Measurements from ENCODE around the gene ARHGAP15.

Gene ARHGAP15

DNA sequence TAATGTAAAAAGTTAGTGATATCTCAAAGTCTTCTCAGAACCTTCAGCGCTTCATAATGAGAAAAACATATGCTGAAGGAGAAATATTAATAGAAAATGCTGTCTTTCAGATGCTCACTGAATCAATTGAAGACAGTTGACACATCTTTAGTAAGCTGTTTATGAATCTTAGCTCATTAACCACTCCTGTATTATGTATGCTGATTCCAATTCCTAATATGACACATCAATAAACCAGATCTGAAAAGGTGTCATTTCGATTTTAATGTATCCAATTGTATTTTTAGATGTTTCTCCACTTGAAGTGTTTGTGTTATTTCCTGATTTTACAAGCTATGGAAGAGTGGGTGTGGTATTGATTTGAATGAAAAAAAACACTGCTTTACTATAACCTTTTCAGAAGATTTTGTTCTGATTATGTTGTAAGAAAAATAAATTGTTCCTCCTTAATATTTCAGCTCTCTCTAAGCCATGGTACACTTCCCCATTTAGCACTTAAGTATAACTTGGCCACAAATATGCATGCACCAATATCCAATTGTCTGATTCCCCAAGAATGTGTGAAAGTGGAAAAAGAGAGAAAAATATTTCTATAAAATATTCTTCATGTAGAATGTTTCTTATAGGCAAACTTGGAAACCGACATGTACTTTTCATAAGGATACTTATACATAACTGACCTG, 569.8 kb downstream of the ARHGAP15 start:
- Histone ChIP-seq H3K27me3 (ENCODE audit: control insufficient read depth, insufficient read depth, low read length) (no peaks in the 10 kb centered on the region), H3K27ac (ENCODE audit: low read depth, low read length) (no peak overlapping the region), H3K9ac (ENCODE audit: low read depth, low read length) (no peak overlapping the region), H3K9me3 (ENCODE audit: control insufficient read depth, insufficient read depth, low read length) (no peaks in the 10 kb centered on the region), H3K4me1 (ENCODE audit: control insufficient read depth, insufficient read depth, low read length) (no peaks in the 10 kb centered on the region), H3K36me3 (ENCODE audit: control insufficient read depth, insufficient read depth, low read length) (no peaks in the 10 kb centered on the region), H3K4me3 (ENCODE audit: low read depth, low read length) (no peak overlapping the region)

DNA sequence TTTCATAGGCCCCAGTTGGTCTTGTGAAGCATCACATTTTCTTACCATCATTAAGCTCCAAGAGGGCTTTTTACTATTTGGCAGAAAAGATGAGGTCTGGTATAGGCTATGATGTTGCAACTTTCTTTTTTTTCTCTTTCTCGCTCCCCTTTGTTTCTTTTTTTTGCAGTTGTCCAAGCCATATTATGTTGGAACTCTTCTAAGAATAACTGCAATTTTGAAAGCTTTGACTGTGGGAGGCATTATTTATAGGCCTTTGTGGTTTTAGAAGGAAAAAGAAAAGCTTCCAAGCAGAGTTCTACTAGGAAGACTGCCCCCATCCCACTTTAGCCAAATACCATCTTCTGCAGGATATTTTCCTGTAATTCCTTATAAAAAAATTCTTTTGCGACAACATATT, 571.6 kb downstream of the ARHGAP15 start:
- Histone ChIP-seq H3K9me3 (ENCODE audit: control insufficient read depth, insufficient read depth, low read length) (no peaks in the 10 kb centered on the region), H3K9ac (ENCODE audit: low read depth, low read length) (no peak overlapping the region), H3K4me1 (ENCODE audit: control insufficient read depth, insufficient read depth, low read length) (0 out of 2 replicates have a peak, but pooled peaks cover 6% of the 10 kb centered on the region), H3K36me3 (ENCODE audit: control insufficient read depth, insufficient read depth, low read length) (no peaks in the 10 kb centered on the region), H3K27ac (ENCODE audit: low read depth, low read length) (no peak overlapping the region), H3K4me3 (ENCODE audit: low read depth, low read length) (no peak overlapping the region), H3K27me3 (ENCODE audit: control insufficient read depth, insufficient read depth, low read length) (no peaks in the 10 kb centered on the region)

DNA sequence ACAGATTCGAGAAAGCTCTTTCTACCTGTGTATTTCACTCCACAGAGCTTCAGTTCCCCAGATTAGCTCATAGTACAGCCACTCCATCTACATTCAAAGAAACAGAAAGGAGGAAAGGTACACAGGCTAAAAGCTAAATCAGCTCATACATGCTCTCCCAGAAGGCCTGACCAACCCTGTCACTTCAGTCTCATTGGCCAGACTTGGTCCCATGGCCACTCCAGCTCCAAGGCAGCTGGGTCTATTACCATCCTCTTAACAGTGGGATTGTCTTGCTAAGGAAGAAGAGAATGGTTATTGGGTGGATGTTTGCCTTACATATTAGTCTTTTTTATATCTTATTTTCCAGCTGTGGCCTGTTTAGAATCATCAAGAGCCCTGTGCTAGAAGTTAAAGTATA, 572.6 kb downstream of the ARHGAP15 start:
- Histone ChIP-seq H3K36me3 (ENCODE audit: control insufficient read depth, insufficient read depth, low read length) (no peaks in the 10 kb centered on the region), H3K27ac (ENCODE audit: low read depth, low read length) (no peak overlapping the region), H3K9me3 (ENCODE audit: control insufficient read depth, insufficient read depth, low read length) (no peaks in the 10 kb centered on the region), H3K9ac (ENCODE audit: low read depth, low read length) (no peak overlapping the region), H3K4me1 (ENCODE audit: control insufficient read depth, insufficient read depth, low read length) (0 out of 2 replicates have a peak, but pooled peaks cover 6% of the 10 kb centered on the region), H3K4me3 (ENCODE audit: low read depth, low read length) (no peak overlapping the region), H3K27me3 (ENCODE audit: control insufficient read depth, insufficient read depth, low read length) (no peaks in the 10 kb centered on the region)

GRCh38 chr2:143702931-143703330, 573.7 kb downstream of the ARHGAP15 start:
- Histone ChIP-seq H3K27ac (ENCODE audit: low read depth, low read length) (no peak overlapping the region), H3K27me3 (ENCODE audit: control insufficient read depth, insufficient read depth, low read length) (no peaks in the 10 kb centered on the region), H3K4me3 (ENCODE audit: low read depth, low read length) (no peak overlapping the region), H3K9me3 (ENCODE audit: control insufficient read depth, insufficient read depth, low read length) (no peaks in the 10 kb centered on the region), H3K4me1 (ENCODE audit: control insufficient read depth, insufficient read depth, low read length) (0 out of 2 replicates have a peak, but pooled peaks cover 6% of the 10 kb centered on the region), H3K9ac (ENCODE audit: low read depth, low read length) (no peak overlapping the region), H3K36me3 (ENCODE audit: control insufficient read depth, insufficient read depth, low read length) (no peaks in the 10 kb centered on the region)

- Histone ChIP-seq H3K27me3 (ENCODE audit: control insufficient read depth, insufficient read depth, low read length) (no peaks in the 10 kb centered on the region), H3K9ac (ENCODE audit: low read depth, low read length) (no peak overlapping the region), H3K4me3 (ENCODE audit: low read depth, low read length) (no peak overlapping the region), H3K9me3 (ENCODE audit: control insufficient read depth, insufficient read depth, low read length) (no peaks in the 10 kb centered on the region), H3K4me1 (ENCODE audit: control insufficient read depth, insufficient read depth, low read length) (0 out of 2 replicates have a peak, but pooled peaks cover 6% of the 10 kb centered on the region), H3K27ac (ENCODE audit: low read depth, low read length) (no peak overlapping the region), H3K36me3 (ENCODE audit: control insufficient read depth, insufficient read depth, low read length) (no peaks in the 10 kb centered on the region)
Observed at GRCh38 chr2:143704451-143705106, 575.4 kb downstream of the ARHGAP15 start.

- 0 out of 2 replicates have a peak, but pooled peaks cover 6% of the 10 kb centered on the region for H3K4me1 ChIP-seq (ENCODE audit: control insufficient read depth, insufficient read depth, low read length)
- no peaks in the 10 kb centered on the region for H3K36me3 ChIP-seq (ENCODE audit: control insufficient read depth, insufficient read depth, low read length)
- no peak overlapping the region for H3K9ac ChIP-seq (ENCODE audit: low read depth, low read length)
- no peaks in the 10 kb centered on the region for H3K27me3 ChIP-seq (ENCODE audit: control insufficient read depth, insufficient read depth, low read length)
- H3K4me3 ChIP-seq (ENCODE audit: low read depth, low read length) = no peak overlapping the region
- no peak overlapping the region for H3K27ac ChIP-seq (ENCODE audit: low read depth, low read length)
- H3K9me3 ChIP-seq (ENCODE audit: control insufficient read depth, insufficient read depth, low read length) = no peaks in the 10 kb centered on the region
Observed at GRCh38 chr2:143705108-143705707, 576.0 kb downstream of the ARHGAP15 start.

- no peak overlapping the region for H3K27ac ChIP-seq (ENCODE audit: low read depth, low read length)
- no peak overlapping the region for H3K9ac ChIP-seq (ENCODE audit: low read depth, low read length)
- no peaks in the 10 kb centered on the region for H3K9me3 ChIP-seq (ENCODE audit: control insufficient read depth, insufficient read depth, low read length)
- no peak overlapping the region for H3K4me3 ChIP-seq (ENCODE audit: low read depth, low read length)
- no peaks in the 10 kb centered on the region for H3K36me3 ChIP-seq (ENCODE audit: control insufficient read depth, insufficient read depth, low read length)
- H3K4me1 ChIP-seq (ENCODE audit: control insufficient read depth, insufficient read depth, low read length) = 0 out of 2 replicates have a peak, but pooled peaks cover 6% of the 10 kb centered on the region
- H3K27me3 ChIP-seq (ENCODE audit: control insufficient read depth, insufficient read depth, low read length) = no peaks in the 10 kb centered on the region
Observed at GRCh38 chr2:143706354-143706753, 577.1 kb downstream of the ARHGAP15 start.

GRCh38 chr2:143708682-143709081, 579.5 kb downstream of the ARHGAP15 start:
- Histone ChIP-seq H3K4me1 (ENCODE audit: control insufficient read depth, insufficient read depth, low read length) (0 out of 2 replicates have a peak, but pooled peaks cover 6% of the 10 kb centered on the region), H3K27me3 (ENCODE audit: control insufficient read depth, insufficient read depth, low read length) (no peaks in the 10 kb centered on the region), H3K4me3 (ENCODE audit: low read depth, low read length) (no peak overlapping the region), H3K36me3 (ENCODE audit: control insufficient read depth, insufficient read depth, low read length) (no peaks in the 10 kb centered on the region), H3K9me3 (ENCODE audit: control insufficient read depth, insufficient read depth, low read length) (no peaks in the 10 kb centered on the region), H3K9ac (ENCODE audit: low read depth, low read length) (no peak overlapping the region), H3K27ac (ENCODE audit: low read depth, low read length) (no peak overlapping the region)

- H3K9me3 ChIP-seq (ENCODE audit: control insufficient read depth, insufficient read depth, low read length) = 0 out of 2 replicates have a peak, but pooled peaks cover 4% of the 10 kb centered on the region
- no peak overlapping the region for H3K9ac ChIP-seq (ENCODE audit: low read depth, low read length)
- no peaks in the 10 kb centered on the region for H3K27me3 ChIP-seq (ENCODE audit: control insufficient read depth, insufficient read depth, low read length)
- H3K27ac ChIP-seq (ENCODE audit: low read depth, low read length) = no peak overlapping the region
- no peaks in the 10 kb centered on the region for H3K36me3 ChIP-seq (ENCODE audit: control insufficient read depth, insufficient read depth, low read length)
- no peak overlapping the region for H3K4me3 ChIP-seq (ENCODE audit: low read depth, low read length)
- H3K4me1 ChIP-seq (ENCODE audit: control insufficient read depth, insufficient read depth, low read length) = 0 out of 2 replicates have a peak, but pooled peaks cover 4% of the 10 kb centered on the region
Observed at GRCh38 chr2:143710196-143710595, 581.0 kb downstream of the ARHGAP15 start.

DNA sequence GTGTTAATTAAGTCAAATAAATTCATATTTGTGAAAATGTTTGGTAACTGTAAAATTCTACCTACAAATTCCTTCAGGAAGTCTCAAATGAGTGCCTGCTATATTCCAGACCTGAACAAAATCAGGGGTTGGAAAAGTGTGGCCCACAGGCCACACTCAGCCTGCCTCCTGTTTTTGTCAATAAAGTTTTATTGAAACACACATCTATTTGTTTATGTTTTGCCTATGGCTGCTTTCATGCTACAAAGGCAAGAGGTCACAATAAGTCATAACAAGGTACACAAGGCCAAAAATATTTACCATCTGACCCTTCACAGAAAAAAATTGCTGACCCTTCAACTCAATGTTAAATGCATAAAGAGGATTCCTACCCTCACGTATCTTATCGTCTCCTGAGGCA, 581.7 kb downstream of the ARHGAP15 start:
- Histone ChIP-seq H3K9me3 (ENCODE audit: control insufficient read depth, insufficient read depth, low read length) (0 out of 2 replicates have a peak, but pooled peaks cover 4% of the 10 kb centered on the region), H3K27ac (ENCODE audit: low read depth, low read length) (no peak overlapping the region), H3K4me3 (ENCODE audit: low read depth, low read length) (no peak overlapping the region), H3K36me3 (ENCODE audit: control insufficient read depth, insufficient read depth, low read length) (no peaks in the 10 kb centered on the region), H3K9ac (ENCODE audit: low read depth, low read length) (no peak overlapping the region), H3K27me3 (ENCODE audit: control insufficient read depth, insufficient read depth, low read length) (no peaks in the 10 kb centered on the region), H3K4me1 (ENCODE audit: control insufficient read depth, insufficient read depth, low read length) (no peaks in the 10 kb centered on the region)

DNA sequence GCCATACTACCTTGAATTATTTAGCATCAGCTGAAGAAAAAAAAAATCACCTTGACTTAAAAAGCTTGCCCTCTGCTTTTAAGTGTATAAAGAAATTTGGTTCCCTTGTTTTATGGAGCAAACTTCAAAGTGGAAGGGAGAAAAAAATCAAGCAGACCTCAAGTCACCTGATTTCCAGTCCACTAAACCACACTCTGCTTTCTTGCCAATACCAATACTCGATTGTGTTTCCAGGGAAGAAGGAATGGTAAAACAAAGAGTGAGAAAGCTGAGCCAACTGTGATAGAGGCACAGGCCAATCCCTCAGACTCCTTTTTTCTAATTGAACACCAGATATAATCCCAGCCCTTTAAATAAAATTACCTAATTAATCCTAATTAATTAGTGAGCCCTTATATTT, 587.3 kb downstream of the ARHGAP15 start:
- H3K9me3 ChIP-seq (ENCODE audit: control insufficient read depth, insufficient read depth, low read length) = 0 out of 2 replicates have a peak, but pooled peaks cover 4% of the 10 kb centered on the region
- H3K27me3 ChIP-seq (ENCODE audit: control insufficient read depth, insufficient read depth, low read length) = no peaks in the 10 kb centered on the region
- no peaks in the 10 kb centered on the region; the same call in 1 of the 2 replicates for H3K4me1 ChIP-seq (ENCODE audit: control insufficient read depth, insufficient read depth, low read length)
- no peak overlapping the region for H3K4me3 ChIP-seq (ENCODE audit: low read depth, low read length)
- H3K27ac ChIP-seq (ENCODE audit: low read depth, low read length) = no peak overlapping the region
- no peak overlapping the region for H3K9ac ChIP-seq (ENCODE audit: low read depth, low read length)
- no peaks in the 10 kb centered on the region for H3K36me3 ChIP-seq (ENCODE audit: control insufficient read depth, insufficient read depth, low read length)
